Kidney (tissue), 14 donors: ENCODE measurements around the gene NBEA. TPM values are rescaled to one million over a fixed set of nuclear protein-coding genes. Genes with fewer than 3 reads are reported as not detected.

Experiments
- DNase-seq, 5 donors: peaks; one replicate each; pipeline ENCODE4 v3.0.0-alpha.2; 2013 to 2020
- FAIRE-seq: peaks from 2 replicates; lab custom pipeline; 2012; peaks lifted over from hg19 to GRCh38; lab: Jason Lieb, UNC
- H3K27ac ChIP-seq, 2 donors: one replicate each; pipeline ENCODE4 v1.7.0; 2013; ENCODE audit warnings: low read depth in 2 of 2, low read length in 2 of 2, inconsistent platforms in 1 of 2
- H3K27me3 ChIP-seq: one replicate; pipeline ENCODE4 v1.7.1; 2013; ENCODE audit warnings: low read length, inconsistent platforms; ENCODE audit not compliant: control insufficient read depth, insufficient read depth
- H3K36me3 ChIP-seq, 3 donors: one replicate each; pipeline versions ENCODE4 v1.7.0 to v1.7.1; 2013; ENCODE audit warnings: low read length in 3 of 3, control low read depth in 1 of 3, inconsistent platforms in 1 of 3; ENCODE audit not compliant: insufficient read depth in 3 of 3, control insufficient read depth in 2 of 3
- H3K4me1 ChIP-seq, 3 donors: one replicate each; pipeline versions ENCODE4 v1.7.0 to v1.7.1; 2013; ENCODE audit warnings: low read length in 3 of 3, inconsistent platforms in 1 of 3, low read depth in 1 of 3; ENCODE audit not compliant: control insufficient read depth in 2 of 3, insufficient read depth in 2 of 3
- H3K4me3 ChIP-seq, 3 donors: one replicate each; pipeline versions ENCODE4 v1.7.0 to v1.8.1; 2013; ENCODE audit warnings: low read length in 3 of 3, control low read depth in 1 of 3, inconsistent platforms in 1 of 3
- H3K9ac ChIP-seq, 3 donors: one replicate each; pipeline versions ENCODE4 v1.7.0 to v1.7.1; 2013; ENCODE audit warnings: low read length in 3 of 3, control low read depth in 1 of 3, inconsistent platforms in 1 of 3
- H3K9me3 ChIP-seq, 3 donors: one replicate each; pipeline versions ENCODE4 v1.7.0 to v1.7.1; 2013; ENCODE audit warnings: low read length in 3 of 3, control low read depth in 1 of 3, inconsistent platforms in 1 of 3; ENCODE audit not compliant: control insufficient read depth in 2 of 3, insufficient read depth in 1 of 3
- intact Hi-C: fragments of 100-400 bp; cut with DNase I; formaldehyde crosslinking; loops from one replicate; pipeline ENCODE4 v1.11.1; 2022
- polyA plus RNA-seq: library from polyadenylated mRNA; stranded (reverse); fragments of 350-450 nt; fragmentation: Illumina TruSeq; extraction: RNeasy Lipid Tissue Mini Kit (QIAGEN cat#74804); gene quantifications from one replicate; pipeline ENCODE4 v1.2.3, GENCODE V29; 2014; ENCODE audit warnings: low read depth, low replicate concordance; ENCODE audit not compliant: insufficient read depth
- total RNA-seq: library from RNA; stranded (reverse); fragmentation: NEBNext Ultra II Directional; extraction: Animal tissue kit (Norgen Biotek cat#: 25700); gene quantifications from one replicate; pipeline ENCODE4 v1.2.1, GENCODE V29; 2021
- TF ChIP-seq, protein P1 (sequence below): IDR thresholded peaks from 3 replicates; pipeline ENCODE4 v1.5.1; 2012; ENCODE audit warnings: mild to moderate bottlenecking, moderate library complexity, borderline replicate concordance; ENCODE audit not compliant: insufficient read depth; ENCODE audit errors: extremely low read depth
- donor health status: control.
- donor health status: control.
- donor health status: control.
- donor health status: control.
- donor health status: control.
- donor health status: DM: yes; HTN: yes; CAD: no.
- donor health status: Normal renal cell carcinoma (clear cell type).

The NBEA gene
- total and polyA plus RNA-seq, 2 donors from 2014 or later, result 4.7 to 14.6 TPM

DNA sequence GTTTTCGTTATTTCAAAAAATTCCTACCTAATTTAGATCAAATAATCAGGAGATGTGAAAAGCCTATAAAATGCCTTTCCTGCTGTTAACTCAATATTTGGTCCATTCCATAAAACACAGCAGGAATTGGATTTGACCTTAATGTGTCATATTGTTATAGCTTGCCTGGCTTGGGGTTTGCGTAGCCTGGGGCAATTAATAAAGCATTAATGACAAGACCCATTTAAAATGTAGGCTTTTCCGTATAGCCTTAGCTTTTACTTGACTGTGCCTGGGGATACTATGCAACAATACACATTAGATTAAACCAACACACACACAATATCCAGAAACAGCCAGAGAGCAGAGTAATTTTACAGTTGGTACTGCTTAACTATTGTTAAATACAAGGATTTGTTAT is 651.6 kb downstream of the NBEA start:
- FAIRE-seq (no peak), DNase-seq (no peak)
- H3K9me3 ChIP-seq, result no peaks in the 10 kb centered on the region
- no peaks in the 10 kb centered on the region for H3K4me1 ChIP-seq
- no peak overlapping the region for H3K9ac ChIP-seq
- TF ChIP-seq, protein P1, sequence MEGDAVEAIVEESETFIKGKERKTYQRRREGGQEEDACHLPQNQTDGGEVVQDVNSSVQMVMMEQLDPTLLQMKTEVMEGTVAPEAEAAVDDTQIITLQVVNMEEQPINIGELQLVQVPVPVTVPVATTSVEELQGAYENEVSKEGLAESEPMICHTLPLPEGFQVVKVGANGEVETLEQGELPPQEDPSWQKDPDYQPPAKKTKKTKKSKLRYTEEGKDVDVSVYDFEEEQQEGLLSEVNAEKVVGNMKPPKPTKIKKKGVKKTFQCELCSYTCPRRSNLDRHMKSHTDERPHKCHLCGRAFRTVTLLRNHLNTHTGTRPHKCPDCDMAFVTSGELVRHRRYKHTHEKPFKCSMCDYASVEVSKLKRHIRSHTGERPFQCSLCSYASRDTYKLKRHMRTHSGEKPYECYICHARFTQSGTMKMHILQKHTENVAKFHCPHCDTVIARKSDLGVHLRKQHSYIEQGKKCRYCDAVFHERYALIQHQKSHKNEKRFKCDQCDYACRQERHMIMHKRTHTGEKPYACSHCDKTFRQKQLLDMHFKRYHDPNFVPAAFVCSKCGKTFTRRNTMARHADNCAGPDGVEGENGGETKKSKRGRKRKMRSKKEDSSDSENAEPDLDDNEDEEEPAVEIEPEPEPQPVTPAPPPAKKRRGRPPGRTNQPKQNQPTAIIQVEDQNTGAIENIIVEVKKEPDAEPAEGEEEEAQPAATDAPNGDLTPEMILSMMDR, result no peak
- H3K27ac ChIP-seq, result no peak overlapping the region
- H3K4me3 ChIP-seq, result no peak overlapping the region
- intact Hi-C loops, result no loop called here
- no peaks in the 10 kb centered on the region for H3K27me3 ChIP-seq
- peaks cover 0 to 3% (median 0%) of the 10 kb centered on the region in 3 donors for H3K36me3 ChIP-seq

DNA sequence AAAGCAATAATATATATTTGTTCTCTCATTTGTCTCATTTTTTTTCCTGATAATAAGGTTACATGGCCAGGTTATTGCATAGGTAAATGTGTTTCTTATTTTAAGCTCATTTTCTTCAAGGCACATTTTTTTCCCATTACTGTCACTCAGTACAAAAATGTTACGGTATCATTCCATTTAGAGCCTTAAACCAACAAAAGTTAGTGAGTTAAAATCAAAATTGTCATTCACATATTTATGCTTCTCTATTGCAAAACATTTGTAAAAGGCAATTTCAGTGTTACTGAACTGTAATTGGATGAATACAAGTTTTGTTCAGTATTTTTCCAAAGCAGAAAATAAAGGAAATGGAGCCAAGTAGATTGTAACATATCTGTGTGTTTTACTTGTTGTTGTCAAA is 652.0 kb downstream of the NBEA start:
- TF ChIP-seq, protein P1, result no peak
- FAIRE-seq (no peak), DNase-seq (no peak)
- H3K27ac ChIP-seq, result no peak overlapping the region
- peaks cover 0 to 3% (median 0%) of the 10 kb centered on the region in 3 donors for H3K36me3 ChIP-seq
- intact Hi-C loops, result no loop called here
- no peaks in the 10 kb centered on the region for H3K4me1 ChIP-seq
- no peaks in the 10 kb centered on the region for H3K27me3 ChIP-seq
- H3K9me3 ChIP-seq, result no peaks in the 10 kb centered on the region
- no peak overlapping the region for H3K4me3 ChIP-seq
- H3K9ac ChIP-seq, result no peak overlapping the region

DNA sequence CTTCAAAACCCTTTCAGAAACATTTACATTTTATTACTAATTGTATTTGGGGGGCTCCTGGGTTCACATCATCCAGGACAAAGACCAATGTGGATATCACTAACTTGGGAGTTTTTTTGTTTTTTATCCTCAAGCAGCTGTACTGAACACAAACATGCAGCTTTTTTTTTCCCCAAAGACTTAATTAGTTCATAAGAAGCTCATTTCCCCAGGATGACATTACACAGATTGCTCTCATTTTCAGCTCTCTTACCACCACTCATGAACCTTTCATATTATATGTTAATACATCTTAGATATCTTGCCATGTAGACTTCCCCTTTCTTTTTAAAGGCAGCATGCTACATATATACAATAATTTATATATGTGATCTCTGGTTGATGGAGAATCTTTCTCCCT is 653.1 kb downstream of the NBEA start:
- Histone ChIP-seq H3K4me3 (no peak overlapping the region), H3K27ac (no peak overlapping the region), H3K27me3 (no peaks in the 10 kb centered on the region), H3K9me3 (no peaks in the 10 kb centered on the region), H3K4me1 (no peaks in the 10 kb centered on the region), H3K36me3 (no peaks in the 10 kb centered on the region), H3K9ac (no peak overlapping the region)
- intact Hi-C loops, result no loop called here
- DNase-seq, result no peak
- FAIRE-seq, result no peak
- TF ChIP-seq, protein P1, result no peak
